K562 (cell line): ENCODE measurements around the gene SS18L1. TPM values are rescaled to one million over a fixed set of nuclear protein-coding genes. Genes with fewer than 3 reads are reported as not detected.
A peak's percentile ranks its signal among the peaks of the same experiment; 100 is the strongest.

ENCODE experiments used
- BRCA1 ChIP-seq, 2 experiments: fragments of 450-650 bp in 1 of 2; sonication (generic) in 1 of 2; formaldehyde crosslinking in 1 of 2; IDR thresholded peaks; 2 replicates each; pipeline versions ENCODE4 v1.5.0 to v1.6.1; 2017 to 2020; ENCODE audit warnings: mild to moderate bottlenecking in 1 of 2, missing genetic modification reagents in 1 of 2
- BRF1 ChIP-seq: IDR thresholded peaks from 3 replicates; pipeline ENCODE4 v1.6.1; 2011; ENCODE audit warnings: borderline replicate concordance, mild to moderate bottlenecking; ENCODE audit not compliant: insufficient read length; ENCODE audit errors: extremely low read depth
- CCAR2 ChIP-seq: fragments of 200-400 bp; formaldehyde crosslinking; IDR thresholded peaks from 2 replicates; pipeline ENCODE4 v1.6.1; 2017; ENCODE audit warnings: mild to moderate bottlenecking, low read depth, low read length
- GABPB1 ChIP-seq: sonication (generic); formaldehyde crosslinking; IDR thresholded peaks from 2 replicates; pipeline ENCODE4 v1.8.0; 2022; ENCODE audit warnings: mild to moderate bottlenecking, missing genetic modification reagents
- HDAC1 ChIP-seq, 2 experiments: fragments of 450-650 bp; IDR thresholded peaks; 2 replicates each; pipeline ENCODE4 v1.6.1; 2016 to 2017; ENCODE audit warnings: inconsistent platforms in 1 of 2, mild to moderate bottlenecking in 1 of 2, moderate library complexity in 1 of 2
- LCOR ChIP-seq: sonication (generic); formaldehyde crosslinking; IDR thresholded peaks from 2 replicates; pipeline ENCODE4 v1.8.0; 2022; ENCODE audit warnings: mild to moderate bottlenecking, missing genetic modification reagents
- MAZ ChIP-seq, 2 experiments: fragments of 450-650 bp in 1 of 2; sonication (generic) in 1 of 2; formaldehyde crosslinking; IDR thresholded peaks in 1 of 2; conservative IDR thresholded peaks in 1 of 2; 2 replicates each; pipeline versions ENCODE4 v1.4.0 to v1.5.0; 2020; ENCODE audit warnings: mild to moderate bottlenecking in 1 of 2, missing genetic modification reagents in 1 of 2
- MIER1 ChIP-seq: fragments of 450-650 bp; IDR thresholded peaks from 2 replicates; pipeline ENCODE4 v1.6.1; 2016; ENCODE audit warnings: antibody characterized with exemption, mild to moderate bottlenecking, low read depth
- RBBP5 ChIP-seq: fragments of 200-600 bp; sonication (generic); IDR thresholded peaks from 2 replicates; pipeline ENCODE4 v1.6.1; 2012; ENCODE audit warnings: borderline replicate concordance, mild to moderate bottlenecking, low read length, control low read depth, inconsistent platforms; ENCODE audit not compliant: insufficient read depth, poor library complexity, severe bottlenecking
- SIN3A ChIP-seq, 2 experiments: fragments of 150-350 bp in 1 of 2; IDR thresholded peaks; 2 replicates each; pipeline ENCODE4 v1.6.1; 2011 to 2016; ENCODE audit warnings: borderline replicate concordance in 2 of 2, low read depth in 2 of 2, low read length in 2 of 2, mild to moderate bottlenecking in 2 of 2, moderate library complexity in 2 of 2; ENCODE audit not compliant: control insufficient read depth in 1 of 2
- TFAP4 ChIP-seq: sonication (generic); formaldehyde crosslinking; IDR thresholded peaks from 2 replicates; pipeline ENCODE4 v1.8.0; 2022; ENCODE audit warnings: missing genetic modification reagents, mild to moderate bottlenecking, moderate library complexity, borderline replicate concordance
- TGIF2 ChIP-seq: sonication (generic); formaldehyde crosslinking; IDR thresholded peaks from 2 replicates; pipeline ENCODE4 v1.8.1; 2022; ENCODE audit warnings: mild to moderate bottlenecking, missing genetic modification reagents, moderate library complexity
- ZBTB1 ChIP-seq: sonication (generic); formaldehyde crosslinking; IDR thresholded peaks from 2 replicates; pipeline ENCODE4 v1.8.1; 2023; ENCODE audit warnings: missing genetic modification reagents, low read depth, mild to moderate bottlenecking, borderline replicate concordance
- ZBTB7A ChIP-seq: IDR thresholded peaks from 2 replicates; pipeline ENCODE4 v1.6.1; 2011; ENCODE audit warnings: low read depth, mild to moderate bottlenecking, low read length, moderate library complexity, borderline replicate concordance; ENCODE audit not compliant: control insufficient read depth
- ZFP1 ChIP-seq: fragments of 450-650 bp; formaldehyde crosslinking; IDR thresholded peaks from 2 replicates; pipeline ENCODE4 v1.4.0; 2020; ENCODE audit warnings: mild to moderate bottlenecking, mixed read lengths
- ZNF324 ChIP-seq: fragments of 250-450 bp; sonication (Bioruptor Pico); IDR thresholded peaks from 2 replicates; pipeline ENCODE4 v1.4.0; 2020; ENCODE audit warnings: mild to moderate bottlenecking
- ZNF766 ChIP-seq: fragments of 200-800 bp; sonication (Bioruptor generic); conservative IDR thresholded peaks from 2 replicates; pipeline ENCODE4 v1.6.1; 2016; ENCODE audit warnings: missing genetic modification characterization, missing compliant biosample characterization
- polyA plus RNA-seq, 8 experiments: library from polyadenylated mRNA; depleted of rRNA in 4 of 8; stranded (reverse) in 5 of 8; unstranded in 3 of 8; fragments of >200 nt; fragmentation: Nextera tagmentation in 2 of 8; fragmentation: Illumina TruSeq in 1 of 8; extraction: Ambion mirVana in 2 of 8; extraction: Trizol in 1 of 8; gene quantifications; 2 replicates each; pipeline versions ENCODE4 v1.2.1 to v1.2.3, GENCODE V29; 2011 to 2014; ENCODE audit warnings: inconsistent platforms in 1 of 8, missing spikeins in 1 of 8
- total RNA-seq, 7 experiments: library from RNA; depleted of rRNA in 6 of 7; stranded (reverse); fragments of >200 nt in 6 of 7; fragmentation: Illumina TruSeq in 2 of 7; extraction: Trizol in 2 of 7; gene quantifications; 2 replicates each; pipeline versions ENCODE4 v1.2.1 to v1.2.3, GENCODE V29; 2011 to 2021; ENCODE audit warnings: low replicate concordance in 1 of 7
- TF ChIP-seq, protein P1 (sequence below): fragments of 450-650 bp; IDR thresholded peaks from 2 replicates; pipeline ENCODE4 v1.6.1; 2017; ENCODE audit warnings: antibody characterized with exemption
- TF ChIP-seq, protein P2 (sequence below), 2 experiments: fragments of 450-650 bp; conservative IDR thresholded peaks; 2 replicates each; pipeline ENCODE4 v1.6.1; 2017; ENCODE audit warnings: mild to moderate bottlenecking in 2 of 2, moderate library complexity in 2 of 2

Gene SS18L1
- total and polyA plus RNA-seq, 9 of the 15 experiments (the other 6 are each of a cell fraction or from before 2014, with no cell fraction given): 2.7 to 28.3 (median 15.1) TPM

DNA sequence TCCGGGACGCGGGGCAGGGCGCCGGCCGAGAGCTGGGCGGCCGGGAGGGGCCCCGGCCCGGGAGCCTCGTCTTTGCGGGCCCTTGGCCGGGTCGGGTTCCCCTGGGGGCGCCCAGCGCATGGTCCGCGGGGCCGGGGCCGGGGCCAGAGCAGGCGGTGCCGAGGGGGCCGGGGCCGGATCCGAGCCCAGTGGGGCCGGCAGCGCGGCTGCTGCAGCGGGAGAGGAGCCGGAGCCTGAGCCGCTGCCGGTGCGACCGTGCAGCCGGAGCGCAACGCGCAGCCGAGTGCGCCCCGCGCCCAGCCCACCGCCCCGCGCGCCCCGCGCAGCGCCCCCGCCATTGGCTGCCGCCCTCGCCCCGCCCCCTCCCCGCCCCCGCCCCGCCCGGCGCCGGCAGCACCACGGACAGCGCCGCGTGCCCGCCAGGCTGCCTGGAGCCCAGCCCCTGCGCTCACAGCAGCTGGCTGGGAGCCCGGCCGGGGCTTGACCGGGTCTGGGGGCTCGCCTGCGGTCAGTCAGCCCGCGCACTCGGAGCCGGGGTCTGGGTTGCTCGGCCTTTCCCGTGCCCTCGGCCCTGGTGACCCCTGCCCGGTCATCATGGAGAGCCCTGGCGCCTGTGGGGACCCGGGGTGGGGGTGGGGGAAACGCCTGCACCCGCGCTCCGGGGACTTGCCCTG, 76.6 kb downstream of the SS18L1 start, which contains the start of gene HRH3 (continued):
- TF ChIP-seq MAZ (CRISPR knock-in tag; conservative IDR thresholded peaks at IDR 0.05 in 1 of 2, IDR thresholded peaks at IDR 0.05 in 1 of 2) (peak in 1 of 2 experiments; percentile 23; a peak in 1 of 4 replicates), GABPB1 (CRISPR knock-in tag) (0 out of 2 replicates have a peak, but pooled peaks have one; percentile 44), CCAR2 (no peak), ZNF766 (0 out of 2 replicates have a peak, but pooled peaks have one; percentile 49), ZFP1 (CRISPR knock-in tag) (no peak), TFAP4 (CRISPR knock-in tag) (peak; percentile 84), SIN3A (IDR thresholded peaks at IDR 0.05; ENCODE audit: borderline replicate concordance in 2 of 2, control insufficient read depth in 1 of 2, low read depth in 2 of 2, low read length in 2 of 2) (peak; percentile 72 to 94; a peak in 3 of 4 replicates), LCOR (CRISPR knock-in tag) (0 out of 2 replicates have a peak, but pooled peaks have one; percentile 21), BRF1 (no peak), TGIF2 (CRISPR knock-in tag) (0 out of 2 replicates have a peak, but pooled peaks have one; percentile 39), BRCA1 (IDR thresholded peaks at IDR 0.05) (no peak), BRCA1 (CRISPR knock-in tag; IDR thresholded peaks at IDR 0.05) (no peak), ZBTB1 (0 out of 2 replicates have a peak, but pooled peaks have one; percentile 41), MIER1 (peak; percentile 80), ZNF324 (CRISPR knock-in tag) (no peak), HDAC1 (IDR thresholded peaks at IDR 0.05) (0 out of 4 replicates have a peak, but pooled peaks of 1 of the 2 experiments have one; percentile 33), RBBP5 (peak; percentile 29), ZBTB7A (peak; percentile 80)
- TF ChIP-seq, protein P1, sequence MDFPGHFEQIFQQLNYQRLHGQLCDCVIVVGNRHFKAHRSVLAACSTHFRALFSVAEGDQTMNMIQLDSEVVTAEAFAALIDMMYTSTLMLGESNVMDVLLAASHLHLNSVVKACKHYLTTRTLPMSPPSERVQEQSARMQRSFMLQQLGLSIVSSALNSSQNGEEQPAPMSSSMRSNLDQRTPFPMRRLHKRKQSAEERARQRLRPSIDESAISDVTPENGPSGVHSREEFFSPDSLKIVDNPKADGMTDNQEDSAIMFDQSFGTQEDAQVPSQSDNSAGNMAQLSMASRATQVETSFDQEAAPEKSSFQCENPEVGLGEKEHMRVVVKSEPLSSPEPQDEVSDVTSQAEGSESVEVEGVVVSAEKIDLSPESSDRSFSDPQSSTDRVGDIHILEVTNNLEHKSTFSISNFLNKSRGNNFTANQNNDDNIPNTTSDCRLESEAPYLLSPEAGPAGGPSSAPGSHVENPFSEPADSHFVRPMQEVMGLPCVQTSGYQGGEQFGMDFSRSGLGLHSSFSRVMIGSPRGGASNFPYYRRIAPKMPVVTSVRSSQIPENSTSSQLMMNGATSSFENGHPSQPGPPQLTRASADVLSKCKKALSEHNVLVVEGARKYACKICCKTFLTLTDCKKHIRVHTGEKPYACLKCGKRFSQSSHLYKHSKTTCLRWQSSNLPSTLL: no peak
- TF ChIP-seq, protein P2, sequence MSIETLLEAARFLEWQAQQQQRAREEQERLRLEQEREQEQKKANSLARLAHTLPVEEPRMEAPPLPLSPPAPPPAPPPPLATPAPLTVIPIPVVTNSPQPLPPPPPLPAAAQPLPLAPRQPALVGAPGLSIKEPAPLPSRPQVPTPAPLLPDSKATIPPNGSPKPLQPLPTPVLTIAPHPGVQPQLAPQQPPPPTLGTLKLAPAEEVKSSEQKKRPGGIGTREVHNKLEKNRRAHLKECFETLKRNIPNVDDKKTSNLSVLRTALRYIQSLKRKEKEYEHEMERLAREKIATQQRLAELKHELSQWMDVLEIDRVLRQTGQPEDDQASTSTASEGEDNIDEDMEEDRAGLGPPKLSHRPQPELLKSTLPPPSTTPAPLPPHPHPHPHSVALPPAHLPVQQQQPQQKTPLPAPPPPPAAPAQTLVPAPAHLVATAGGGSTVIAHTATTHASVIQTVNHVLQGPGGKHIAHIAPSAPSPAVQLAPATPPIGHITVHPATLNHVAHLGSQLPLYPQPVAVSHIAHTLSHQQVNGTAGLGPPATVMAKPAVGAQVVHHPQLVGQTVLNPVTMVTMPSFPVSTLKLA (conservative IDR thresholded peaks at IDR 0.05): peak in 1 of 2 experiments; percentile 46; a peak in 1 of 4 replicates
